ENCODE measurements around the gene PTPN12.

GRCh38 chr7:77516085-77516484 lies 21.0 kb upstream of the PTPN12 start:
- TF ChIP-seq, protein P1, sequence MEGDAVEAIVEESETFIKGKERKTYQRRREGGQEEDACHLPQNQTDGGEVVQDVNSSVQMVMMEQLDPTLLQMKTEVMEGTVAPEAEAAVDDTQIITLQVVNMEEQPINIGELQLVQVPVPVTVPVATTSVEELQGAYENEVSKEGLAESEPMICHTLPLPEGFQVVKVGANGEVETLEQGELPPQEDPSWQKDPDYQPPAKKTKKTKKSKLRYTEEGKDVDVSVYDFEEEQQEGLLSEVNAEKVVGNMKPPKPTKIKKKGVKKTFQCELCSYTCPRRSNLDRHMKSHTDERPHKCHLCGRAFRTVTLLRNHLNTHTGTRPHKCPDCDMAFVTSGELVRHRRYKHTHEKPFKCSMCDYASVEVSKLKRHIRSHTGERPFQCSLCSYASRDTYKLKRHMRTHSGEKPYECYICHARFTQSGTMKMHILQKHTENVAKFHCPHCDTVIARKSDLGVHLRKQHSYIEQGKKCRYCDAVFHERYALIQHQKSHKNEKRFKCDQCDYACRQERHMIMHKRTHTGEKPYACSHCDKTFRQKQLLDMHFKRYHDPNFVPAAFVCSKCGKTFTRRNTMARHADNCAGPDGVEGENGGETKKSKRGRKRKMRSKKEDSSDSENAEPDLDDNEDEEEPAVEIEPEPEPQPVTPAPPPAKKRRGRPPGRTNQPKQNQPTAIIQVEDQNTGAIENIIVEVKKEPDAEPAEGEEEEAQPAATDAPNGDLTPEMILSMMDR (conservative IDR thresholded peaks at IDR 0.05 in 1 of 2, IDR thresholded peaks at IDR 0.05 in 1 of 2; ENCODE audit: extremely low read depth in 1 of 2, insufficient read depth in 1 of 2, low read depth in 1 of 2, low read length in 2 of 2), result no peak
- TF ChIP-seq EZH2 (IDR thresholded peaks at IDR 0.05; ENCODE audit: borderline replicate concordance, low read length), result no peak
